Measurements from ENCODE around the gene ACP1. TPM values are rescaled to one million over a fixed set of nuclear protein-coding genes. Genes with fewer than 3 reads are reported as not detected.
A peak's percentile ranks its signal among the peaks of the same experiment; 100 is the strongest.

Gene ACP1
- total and polyA plus RNA-seq, 10 of the 15 experiments (the other 5 are each of a cell fraction or from before 2014, with no cell fraction given) = 120 to 468 (median 175) TPM

GRCh38 chr2:264493-265468, at the start of gene ACP1 (continued):
- TF ChIP-seq ZZZ3 (IDR thresholded peaks at IDR 0.05; ENCODE audit: control insufficient read depth, insufficient read length, low read depth) (no peak), CBFB (IDR thresholded peaks at IDR 0.05; ENCODE audit: low read depth) (0 out of 2 replicates have a peak, but pooled peaks have one; percentile 50), GABPA (IDR thresholded peaks at IDR 0.05; ENCODE audit: low read depth) (no peak), NRF1 (conservative IDR thresholded peaks at IDR 0.05; ENCODE audit: low read depth, low read length) (peak; percentile 99), TBL1XR1 (IDR thresholded peaks at IDR 0.05; ENCODE audit: low read depth, low read length) (no peak), YY1 (IDR thresholded peaks at IDR 0.05; ENCODE audit: low read depth, low read length) (peak; percentile 97), POLR2A (IDR thresholded peaks at IDR 0.05; ENCODE audit: low read depth, low read length) (peak; percentile 94), KDM1A (IDR thresholded peaks at IDR 0.05; ENCODE audit: borderline replicate concordance) (no peak), PRDM15 (CRISPR knock-in tag; IDR thresholded peaks at IDR 0.05) (no peak), ZNF687 (IDR thresholded peaks at IDR 0.05) (peak; percentile 89)
- TF ChIP-seq, protein P1, sequence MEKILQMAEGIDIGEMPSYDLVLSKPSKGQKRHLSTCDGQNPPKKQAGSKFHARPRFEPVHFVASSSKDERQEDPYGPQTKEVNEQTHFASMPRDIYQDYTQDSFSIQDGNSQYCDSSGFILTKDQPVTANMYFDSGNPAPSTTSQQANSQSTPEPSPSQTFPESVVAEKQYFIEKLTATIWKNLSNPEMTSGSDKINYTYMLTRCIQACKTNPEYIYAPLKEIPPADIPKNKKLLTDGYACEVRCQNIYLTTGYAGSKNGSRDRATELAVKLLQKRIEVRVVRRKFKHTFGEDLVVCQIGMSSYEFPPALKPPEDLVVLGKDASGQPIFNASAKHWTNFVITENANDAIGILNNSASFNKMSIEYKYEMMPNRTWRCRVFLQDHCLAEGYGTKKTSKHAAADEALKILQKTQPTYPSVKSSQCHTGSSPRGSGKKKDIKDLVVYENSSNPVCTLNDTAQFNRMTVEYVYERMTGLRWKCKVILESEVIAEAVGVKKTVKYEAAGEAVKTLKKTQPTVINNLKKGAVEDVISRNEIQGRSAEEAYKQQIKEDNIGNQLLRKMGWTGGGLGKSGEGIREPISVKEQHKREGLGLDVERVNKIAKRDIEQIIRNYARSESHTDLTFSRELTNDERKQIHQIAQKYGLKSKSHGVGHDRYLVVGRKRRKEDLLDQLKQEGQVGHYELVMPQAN (conservative IDR thresholded peaks at IDR 0.05) = peak; percentile 71; the same call in 1 of the 2 replicates
- TF ChIP-seq, protein P2, sequence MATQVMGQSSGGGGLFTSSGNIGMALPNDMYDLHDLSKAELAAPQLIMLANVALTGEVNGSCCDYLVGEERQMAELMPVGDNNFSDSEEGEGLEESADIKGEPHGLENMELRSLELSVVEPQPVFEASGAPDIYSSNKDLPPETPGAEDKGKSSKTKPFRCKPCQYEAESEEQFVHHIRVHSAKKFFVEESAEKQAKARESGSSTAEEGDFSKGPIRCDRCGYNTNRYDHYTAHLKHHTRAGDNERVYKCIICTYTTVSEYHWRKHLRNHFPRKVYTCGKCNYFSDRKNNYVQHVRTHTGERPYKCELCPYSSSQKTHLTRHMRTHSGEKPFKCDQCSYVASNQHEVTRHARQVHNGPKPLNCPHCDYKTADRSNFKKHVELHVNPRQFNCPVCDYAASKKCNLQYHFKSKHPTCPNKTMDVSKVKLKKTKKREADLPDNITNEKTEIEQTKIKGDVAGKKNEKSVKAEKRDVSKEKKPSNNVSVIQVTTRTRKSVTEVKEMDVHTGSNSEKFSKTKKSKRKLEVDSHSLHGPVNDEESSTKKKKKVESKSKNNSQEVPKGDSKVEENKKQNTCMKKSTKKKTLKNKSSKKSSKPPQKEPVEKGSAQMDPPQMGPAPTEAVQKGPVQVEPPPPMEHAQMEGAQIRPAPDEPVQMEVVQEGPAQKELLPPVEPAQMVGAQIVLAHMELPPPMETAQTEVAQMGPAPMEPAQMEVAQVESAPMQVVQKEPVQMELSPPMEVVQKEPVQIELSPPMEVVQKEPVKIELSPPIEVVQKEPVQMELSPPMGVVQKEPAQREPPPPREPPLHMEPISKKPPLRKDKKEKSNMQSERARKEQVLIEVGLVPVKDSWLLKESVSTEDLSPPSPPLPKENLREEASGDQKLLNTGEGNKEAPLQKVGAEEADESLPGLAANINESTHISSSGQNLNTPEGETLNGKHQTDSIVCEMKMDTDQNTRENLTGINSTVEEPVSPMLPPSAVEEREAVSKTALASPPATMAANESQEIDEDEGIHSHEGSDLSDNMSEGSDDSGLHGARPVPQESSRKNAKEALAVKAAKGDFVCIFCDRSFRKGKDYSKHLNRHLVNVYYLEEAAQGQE (IDR thresholded peaks at IDR 0.05; ENCODE audit: low read depth, low read length) = peak; percentile 43; the same call in 1 of the 2 replicates
- TF ChIP-seq, protein P3, sequence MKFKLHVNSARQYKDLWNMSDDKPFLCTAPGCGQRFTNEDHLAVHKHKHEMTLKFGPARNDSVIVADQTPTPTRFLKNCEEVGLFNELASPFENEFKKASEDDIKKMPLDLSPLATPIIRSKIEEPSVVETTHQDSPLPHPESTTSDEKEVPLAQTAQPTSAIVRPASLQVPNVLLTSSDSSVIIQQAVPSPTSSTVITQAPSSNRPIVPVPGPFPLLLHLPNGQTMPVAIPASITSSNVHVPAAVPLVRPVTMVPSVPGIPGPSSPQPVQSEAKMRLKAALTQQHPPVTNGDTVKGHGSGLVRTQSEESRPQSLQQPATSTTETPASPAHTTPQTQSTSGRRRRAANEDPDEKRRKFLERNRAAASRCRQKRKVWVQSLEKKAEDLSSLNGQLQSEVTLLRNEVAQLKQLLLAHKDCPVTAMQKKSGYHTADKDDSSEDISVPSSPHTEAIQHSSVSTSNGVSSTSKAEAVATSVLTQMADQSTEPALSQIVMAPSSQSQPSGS (IDR thresholded peaks at IDR 0.05; ENCODE audit: low read length) = no peak
